ENCODE data around the gene TMEM144.
"Not testable (repeated sequence)": the region's sequence is repeated elsewhere in the genome, so short reads cannot be mapped to it uniquely, and the experiment has no call there.

TMEM144 gene

DNA sequence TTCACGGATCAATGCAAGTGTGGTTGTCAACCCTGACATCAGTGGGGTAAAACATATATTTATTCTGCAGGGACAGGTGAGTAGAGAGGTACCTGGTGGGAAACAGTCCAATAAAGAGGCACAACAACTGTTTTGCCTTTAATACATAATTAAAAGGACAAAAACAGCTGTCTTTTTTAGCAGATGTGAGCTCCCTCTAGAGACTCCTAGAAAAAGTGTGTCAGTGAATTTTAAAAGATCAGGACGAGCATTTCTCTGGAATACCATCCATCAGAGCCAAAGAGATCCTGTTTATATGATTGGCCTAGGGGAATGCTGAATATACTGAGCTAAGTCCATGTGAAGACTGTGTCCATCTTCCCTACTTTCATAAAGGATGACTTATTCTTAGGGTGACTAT lies 58.3 kb downstream of the TMEM144 start:
- Histone ChIP-seq H3K79me2 (ENCODE audit: insufficient read depth, low read length) (no peaks in the 10 kb centered on the region), H3K9ac (ENCODE audit: low read depth, low read length, poor library complexity, severe bottlenecking) (no peak overlapping the region), H3K4me2 (ENCODE audit: low read depth, low read length, poor library complexity, severe bottlenecking) (no peak overlapping the region), H2AFZ (ENCODE audit: low read length) (no peak overlapping the region), H3F3A (ENCODE audit: low read depth) (no peaks in the 10 kb centered on the region), H3K36me3 (ENCODE audit: insufficient read depth, low read length) (no peaks in the 10 kb centered on the region), H3K27me3 (ENCODE audit: insufficient read depth, low read length, poor library complexity, severe bottlenecking) (no peaks in the 10 kb centered on the region), H4K20me1 (ENCODE audit: insufficient read depth, low read length, poor library complexity, severe bottlenecking) (no peaks in the 10 kb centered on the region), H3K9me3 (ENCODE audit: insufficient read depth, low read depth, low read length) (no peaks in the 10 kb centered on the region), H3K9me2 (replicated peaks; ENCODE audit: low read depth, low read length) (no peaks in the 10 kb centered on the region), H3K4me3 (ENCODE audit: low read length, poor library complexity, severe bottlenecking) (no peak overlapping the region), H3K4me1 (ENCODE audit: insufficient read depth, low read length, poor library complexity, severe bottlenecking) (no peaks in the 10 kb centered on the region)
- peak; percentile 21; the same call in 1 of the 2 replicates for TF ChIP-seq CTCF (conservative IDR thresholded peaks at IDR 0.05; ENCODE audit: low read length)
- TF ChIP-seq EZH2phosphoT487 (IDR thresholded peaks at IDR 0.05; ENCODE audit: borderline replicate concordance) = no peak

GRCh38 chr4:158274636-158275035 lies 64.3 kb downstream of the TMEM144 start:
- H3K4me1 ChIP-seq (ENCODE audit: insufficient read depth, low read length, poor library complexity, severe bottlenecking) = no peaks in the 10 kb centered on the region
- H3K9ac ChIP-seq (ENCODE audit: low read depth, low read length, poor library complexity, severe bottlenecking) = no peak overlapping the region

DNA sequence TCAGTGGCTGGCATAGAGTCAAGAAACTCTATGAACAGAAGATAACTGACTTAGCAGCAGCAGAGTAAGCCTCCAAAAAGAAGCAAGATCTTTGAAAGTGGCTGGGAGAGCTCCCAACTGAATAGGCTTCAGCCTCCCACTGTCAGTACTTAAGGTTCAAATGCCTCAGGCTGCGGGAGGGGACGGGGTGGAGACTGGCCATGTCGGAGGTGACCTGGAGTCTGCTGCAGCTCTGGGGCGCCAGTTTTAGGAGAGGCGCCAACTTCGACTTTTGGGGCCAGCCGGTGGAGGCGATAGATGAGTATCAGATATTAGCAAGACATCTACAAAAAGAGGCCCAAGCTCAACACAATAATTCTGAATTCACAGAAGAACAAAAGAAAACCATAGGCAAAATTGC lies 67.3 kb downstream of the TMEM144 start:
- Histone ChIP-seq H3K9ac (ENCODE audit: low read depth, low read length, poor library complexity, severe bottlenecking) (no peak overlapping the region), H3K79me2 (ENCODE audit: insufficient read depth, low read length) (no peaks in the 10 kb centered on the region), H3K4me3 (ENCODE audit: low read length, poor library complexity, severe bottlenecking) (no peak overlapping the region), H3K36me3 (ENCODE audit: insufficient read depth, low read length) (no peaks in the 10 kb centered on the region), H3K9me2 (replicated peaks; ENCODE audit: low read depth, low read length) (no peaks in the 10 kb centered on the region), H3K27me3 (ENCODE audit: insufficient read depth, low read length, poor library complexity, severe bottlenecking) (no peaks in the 10 kb centered on the region), H3K4me1 (ENCODE audit: insufficient read depth, low read length, poor library complexity, severe bottlenecking) (no peaks in the 10 kb centered on the region), H3F3A (ENCODE audit: low read depth) (no peaks in the 10 kb centered on the region), H2AFZ (ENCODE audit: low read length) (no peak overlapping the region), H3K9me3 (ENCODE audit: insufficient read depth, low read depth, low read length) (no peaks in the 10 kb centered on the region), H4K20me1 (ENCODE audit: insufficient read depth, low read length, poor library complexity, severe bottlenecking) (no peaks in the 10 kb centered on the region), H3K4me2 (ENCODE audit: low read depth, low read length, poor library complexity, severe bottlenecking) (no peak overlapping the region)
- TF ChIP-seq CTCF (conservative IDR thresholded peaks at IDR 0.05; ENCODE audit: low read length) (no peak), EZH2phosphoT487 (IDR thresholded peaks at IDR 0.05; ENCODE audit: borderline replicate concordance) (no peak)

More at GRCh38 chr4:158274636-158275035, 64.3 kb downstream of the TMEM144 start:
- H3K36me3 ChIP-seq (ENCODE audit: insufficient read depth, low read length) = no peaks in the 10 kb centered on the region
- H3F3A ChIP-seq (ENCODE audit: low read depth) = no peaks in the 10 kb centered on the region
- no peak overlapping the region for H2AFZ ChIP-seq (ENCODE audit: low read length)
- H3K27me3 ChIP-seq (ENCODE audit: insufficient read depth, low read length, poor library complexity, severe bottlenecking) = no peaks in the 10 kb centered on the region
- H3K4me3 ChIP-seq (ENCODE audit: low read length, poor library complexity, severe bottlenecking) = no peak overlapping the region
- TF ChIP-seq CTCF (conservative IDR thresholded peaks at IDR 0.05; ENCODE audit: low read length) = no peak
- no peaks in the 10 kb centered on the region for H4K20me1 ChIP-seq (ENCODE audit: insufficient read depth, low read length, poor library complexity, severe bottlenecking)
- H3K9me3 ChIP-seq (ENCODE audit: insufficient read depth, low read depth, low read length) = no peaks in the 10 kb centered on the region
- no peaks in the 10 kb centered on the region for H3K9me2 ChIP-seq (replicated peaks; ENCODE audit: low read depth, low read length)
- H3K4me2 ChIP-seq (ENCODE audit: low read depth, low read length, poor library complexity, severe bottlenecking) = no peak overlapping the region
- no peaks in the 10 kb centered on the region for H3K79me2 ChIP-seq (ENCODE audit: insufficient read depth, low read length)

DNA sequence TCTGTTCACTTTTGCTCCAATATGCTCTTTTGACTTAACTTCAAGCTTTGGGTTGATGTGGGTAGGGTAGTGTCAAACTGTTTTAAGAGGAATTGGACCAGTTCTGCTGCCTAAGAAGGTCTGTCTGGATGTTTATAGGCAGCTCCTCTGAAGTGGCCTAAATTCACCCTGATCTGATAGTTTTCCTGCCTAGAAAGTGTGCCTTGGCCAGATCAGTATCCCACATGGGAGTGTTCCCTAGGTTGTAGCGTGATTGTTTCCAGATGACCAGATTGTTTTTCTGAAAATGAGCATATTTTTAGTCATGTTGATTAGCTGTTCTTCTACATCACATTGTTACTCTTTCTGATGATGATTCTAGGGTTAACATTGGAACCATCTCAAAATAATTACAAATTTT lies 68.8 kb downstream of the TMEM144 start:
- not testable (repeated sequence) for H3K9me3 ChIP-seq (ENCODE audit: insufficient read depth, low read depth, low read length); H3K36me3 ChIP-seq (ENCODE audit: insufficient read depth, low read length); H3K9ac ChIP-seq (ENCODE audit: low read depth, low read length, poor library complexity, severe bottlenecking); H3K27me3 ChIP-seq (ENCODE audit: insufficient read depth, low read length, poor library complexity, severe bottlenecking); H4K20me1 ChIP-seq (ENCODE audit: insufficient read depth, low read length, poor library complexity, severe bottlenecking); H3K79me2 ChIP-seq (ENCODE audit: insufficient read depth, low read length); H3K4me3 ChIP-seq (ENCODE audit: low read length, poor library complexity, severe bottlenecking); H2AFZ ChIP-seq (ENCODE audit: low read length); H3K4me1 ChIP-seq (ENCODE audit: insufficient read depth, low read length, poor library complexity, severe bottlenecking); H3F3A ChIP-seq (ENCODE audit: low read depth); H3K9me2 ChIP-seq (replicated peaks; ENCODE audit: low read depth, low read length); H3K4me2 ChIP-seq (ENCODE audit: low read depth, low read length, poor library complexity, severe bottlenecking)

Measured in Loucy (cell line).